RWPE1 (cell line): ENCODE measurements around the gene KLK4.

Experiments used
- CTCF ChIA-PET: fragments of 350-600 bp; sonication (Branson Sonifier 250); formaldehyde crosslinking; extraction: SDS; loops from one replicate; lab custom pipeline; 2021; lab: Yijun Ruan, JAX
- POLR2A ChIA-PET: fragments of 400-600 bp; formaldehyde crosslinking; extraction: SDS; loops from one replicate; lab custom pipeline; 2020; ENCODE audit warnings: antibody characterized with exemption; ENCODE audit not compliant: low non-redundant PET; lab: Yijun Ruan, JAX
- DNase-seq: peaks from one replicate; pipeline ENCODE4 v3.0.0; 2012; ENCODE audit warnings: low spot score
- H3K27ac ChIP-seq: fragments of 450-650 bp; 2 replicates; pipeline ENCODE4 v1.5.1; 2017
- TF ChIP-seq, protein P1 (sequence below): fragments of 450-650 bp; conservative IDR thresholded peaks from 2 replicates; pipeline ENCODE4 v1.5.1; 2017; ENCODE audit warnings: low read depth, mild to moderate bottlenecking

KLK4 gene

GRCh38 chr19:50869479-50869878 is 41.7 kb downstream of the KLK4 start:
- TF ChIP-seq, protein P1, sequence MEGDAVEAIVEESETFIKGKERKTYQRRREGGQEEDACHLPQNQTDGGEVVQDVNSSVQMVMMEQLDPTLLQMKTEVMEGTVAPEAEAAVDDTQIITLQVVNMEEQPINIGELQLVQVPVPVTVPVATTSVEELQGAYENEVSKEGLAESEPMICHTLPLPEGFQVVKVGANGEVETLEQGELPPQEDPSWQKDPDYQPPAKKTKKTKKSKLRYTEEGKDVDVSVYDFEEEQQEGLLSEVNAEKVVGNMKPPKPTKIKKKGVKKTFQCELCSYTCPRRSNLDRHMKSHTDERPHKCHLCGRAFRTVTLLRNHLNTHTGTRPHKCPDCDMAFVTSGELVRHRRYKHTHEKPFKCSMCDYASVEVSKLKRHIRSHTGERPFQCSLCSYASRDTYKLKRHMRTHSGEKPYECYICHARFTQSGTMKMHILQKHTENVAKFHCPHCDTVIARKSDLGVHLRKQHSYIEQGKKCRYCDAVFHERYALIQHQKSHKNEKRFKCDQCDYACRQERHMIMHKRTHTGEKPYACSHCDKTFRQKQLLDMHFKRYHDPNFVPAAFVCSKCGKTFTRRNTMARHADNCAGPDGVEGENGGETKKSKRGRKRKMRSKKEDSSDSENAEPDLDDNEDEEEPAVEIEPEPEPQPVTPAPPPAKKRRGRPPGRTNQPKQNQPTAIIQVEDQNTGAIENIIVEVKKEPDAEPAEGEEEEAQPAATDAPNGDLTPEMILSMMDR: no peak
- ChIA-PET CTCF (interaction anchor here (0.7 kb wide), 1 partner anchor 501 kb away, joined by 5 read pairs; no protein-coding TSS in a partner anchor), POLR2A (no interaction called here)
- H3K27ac ChIP-seq: no peak overlapping the region
- DNase-seq: no peak

DNA sequence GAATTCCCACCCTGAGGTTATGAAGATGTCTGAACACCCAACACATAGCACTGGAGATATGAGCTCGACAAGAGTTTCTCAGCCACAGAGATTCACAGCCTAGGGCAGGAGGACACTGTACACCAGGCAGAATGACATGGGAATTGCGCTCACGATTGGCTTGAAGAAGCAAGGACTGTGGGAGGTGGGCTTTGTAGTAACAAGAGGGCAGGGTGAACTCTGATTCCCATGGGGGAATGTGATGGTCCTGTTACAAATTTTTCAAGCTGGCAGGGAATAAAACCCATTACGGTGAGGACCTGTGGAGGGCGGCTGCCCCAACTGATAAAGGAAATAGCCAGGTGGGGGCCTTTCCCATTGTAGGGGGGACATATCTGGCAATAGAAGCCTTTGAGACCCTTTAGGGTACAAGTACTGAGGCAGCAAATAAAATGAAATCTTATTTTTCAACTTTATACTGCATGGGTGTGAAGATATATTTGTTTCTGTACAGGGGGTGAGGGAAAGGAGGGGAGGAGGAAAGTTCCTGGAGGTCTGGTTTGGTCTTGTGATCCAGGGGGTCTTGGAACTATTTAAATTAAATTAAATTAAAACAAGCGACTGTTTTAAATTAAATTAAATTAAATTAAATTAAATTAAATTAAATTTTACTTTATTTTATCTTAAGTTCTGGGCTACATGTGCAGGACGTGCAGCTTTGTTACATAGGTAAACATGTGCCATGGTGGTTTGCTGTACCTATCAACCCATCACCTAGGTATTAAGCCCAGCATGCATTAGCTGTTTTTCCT is 49.5 kb downstream of the KLK4 start:
- POLR2A ChIA-PET: no interaction called here
- no peak for DNase-seq
- CTCF ChIA-PET: interaction anchor here (0.6 kb wide), 1 partner anchor 43 kb away, joined by 4 read pairs; no protein-coding TSS in a partner anchor
- TF ChIP-seq, protein P1: no peak
- no peak overlapping the region for H3K27ac ChIP-seq

- CTCF ChIA-PET: interaction anchor here (0.6 kb wide), 1 partner anchor 156 kb away, joined by 3 read pairs; no protein-coding TSS in a partner anchor
- TF ChIP-seq, protein P1: no peak
Measured at GRCh38 chr19:50861010-50861409, 50.2 kb downstream of the KLK4 start.

DNA sequence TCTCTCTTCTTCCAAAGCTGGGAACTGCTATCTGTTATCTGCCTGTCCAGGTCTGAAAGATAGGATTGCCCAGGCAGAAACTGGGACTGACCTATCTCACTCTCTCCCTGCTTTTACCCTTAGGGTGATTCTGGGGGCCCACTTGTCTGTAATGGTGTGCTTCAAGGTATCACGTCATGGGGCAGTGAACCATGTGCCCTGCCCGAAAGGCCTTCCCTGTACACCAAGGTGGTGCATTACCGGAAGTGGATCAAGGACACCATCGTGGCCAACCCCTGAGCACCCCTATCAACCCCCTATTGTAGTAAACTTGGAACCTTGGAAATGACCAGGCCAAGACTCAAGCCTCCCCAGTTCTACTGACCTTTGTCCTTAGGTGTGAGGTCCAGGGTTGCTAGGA is 51.3 kb downstream of the KLK4 start:
- TF ChIP-seq, protein P1: no peak
- H3K27ac ChIP-seq: no peak overlapping the region
- ChIA-PET CTCF (no interaction called here), POLR2A (no interaction called here)
- no peak for DNase-seq

More at GRCh38 chr19:50861010-50861409, 50.2 kb downstream of the KLK4 start:
- H3K27ac ChIP-seq: no peak overlapping the region
- DNase-seq: peak; percentile 13
- POLR2A ChIA-PET: no interaction called here

DNA sequence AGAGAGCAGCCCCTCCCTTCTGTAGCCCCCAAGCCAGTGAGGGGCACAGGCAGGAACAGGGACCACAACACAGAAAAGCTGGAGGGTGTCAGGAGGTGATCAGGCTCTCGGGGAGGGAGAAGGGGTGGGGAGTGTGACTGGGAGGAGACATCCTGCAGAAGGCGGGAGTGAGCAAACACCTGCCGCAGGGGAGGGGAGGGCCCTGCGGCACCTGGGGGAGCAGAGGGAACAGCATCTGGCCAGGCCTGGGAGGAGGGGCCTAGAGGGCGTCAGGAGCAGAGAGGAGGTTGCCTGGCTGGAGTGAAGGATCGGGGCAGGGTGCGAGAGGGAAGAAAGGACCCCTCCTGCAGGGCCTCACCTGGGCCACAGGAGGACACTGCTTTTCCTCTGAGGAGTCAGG is 52.3 kb downstream of the KLK4 start:
- ChIA-PET POLR2A (no interaction called here), CTCF (no interaction called here)
- TF ChIP-seq, protein P1: no peak
- no peak overlapping the region for H3K27ac ChIP-seq
- no peak for DNase-seq

DNA sequence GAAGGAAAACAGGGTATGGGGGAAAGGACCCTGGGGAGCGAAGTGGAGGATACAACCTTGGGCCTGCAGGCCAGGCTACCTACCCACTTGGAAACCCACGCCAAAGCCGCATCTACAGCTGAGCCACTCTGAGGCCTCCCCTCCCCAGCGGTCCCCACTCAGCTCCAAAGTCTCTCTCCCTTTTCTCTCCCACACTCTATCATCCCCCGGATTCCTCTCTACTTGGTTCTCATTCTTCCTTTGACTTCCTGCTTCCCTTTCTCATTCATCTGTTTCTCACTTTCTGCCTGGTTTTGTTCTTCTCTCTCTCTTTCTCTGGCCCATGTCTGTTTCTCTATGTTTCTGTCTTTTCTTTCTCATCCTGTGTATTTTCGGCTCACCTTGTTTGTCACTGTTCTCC is 53.8 kb downstream of the KLK4 start:
- POLR2A ChIA-PET: no interaction called here
- CTCF ChIA-PET: interaction anchor here (0.6 kb wide), 1 partner anchor 416 kb away, joined by 3 read pairs; no protein-coding TSS in a partner anchor
- TF ChIP-seq, protein P1: no peak
- no peak for DNase-seq
- H3K27ac ChIP-seq: no peak overlapping the region
